Activated naive CD4-positive, alpha-beta T cell treated with anti-CD3 and anti-CD28 coated beads, Interleukin-2, amount 10 ng/mL, durations not matched to agents 7 days and 5 days (primary cell): ENCODE results near the gene CCDC187.
A peak's percentile ranks its signal among the peaks of the same experiment; 100 is the strongest.
"Not testable (repeated sequence)": the region's sequence is repeated elsewhere in the genome, so short reads cannot be mapped to it uniquely, and the experiment has no call there.

Source experiments
- CTCF ChIA-PET: fragments of 350-600 bp; sonication (Branson Sonifier 250); formaldehyde crosslinking; loops from one replicate; lab custom pipeline; 2021; ENCODE audit warnings: antibody characterized with exemption; lab: Charles Lee
- DNase-seq: peaks from one replicate; pipeline ENCODE4 v3.0.0-alpha.2; 2020
- H3K27ac Mint-ChIP-seq: one replicate; pipeline ENCODE4 v1.8.0; 2021; ENCODE audit warnings: mild to moderate bottlenecking, moderate library complexity, mixed read lengths
- H3K27me3 Mint-ChIP-seq: one replicate; pipeline ENCODE4 v1.8.0; 2021; ENCODE audit warnings: mild to moderate bottlenecking, mixed read lengths
- H3K36me3 Mint-ChIP-seq: one replicate; pipeline ENCODE4 v1.8.0; 2021; ENCODE audit warnings: mixed read lengths
- H3K4me1 Mint-ChIP-seq: one replicate; pipeline ENCODE4 v1.8.0; 2021; ENCODE audit warnings: mixed read lengths
- H3K4me3 Mint-ChIP-seq: one replicate; pipeline ENCODE4 v1.8.0; 2021; ENCODE audit warnings: mild to moderate bottlenecking, moderate library complexity, mixed read lengths
- H3K9me3 Mint-ChIP-seq: one replicate; pipeline ENCODE4 v1.8.0; 2021; ENCODE audit warnings: mixed read lengths

Gene CCDC187

DNA sequence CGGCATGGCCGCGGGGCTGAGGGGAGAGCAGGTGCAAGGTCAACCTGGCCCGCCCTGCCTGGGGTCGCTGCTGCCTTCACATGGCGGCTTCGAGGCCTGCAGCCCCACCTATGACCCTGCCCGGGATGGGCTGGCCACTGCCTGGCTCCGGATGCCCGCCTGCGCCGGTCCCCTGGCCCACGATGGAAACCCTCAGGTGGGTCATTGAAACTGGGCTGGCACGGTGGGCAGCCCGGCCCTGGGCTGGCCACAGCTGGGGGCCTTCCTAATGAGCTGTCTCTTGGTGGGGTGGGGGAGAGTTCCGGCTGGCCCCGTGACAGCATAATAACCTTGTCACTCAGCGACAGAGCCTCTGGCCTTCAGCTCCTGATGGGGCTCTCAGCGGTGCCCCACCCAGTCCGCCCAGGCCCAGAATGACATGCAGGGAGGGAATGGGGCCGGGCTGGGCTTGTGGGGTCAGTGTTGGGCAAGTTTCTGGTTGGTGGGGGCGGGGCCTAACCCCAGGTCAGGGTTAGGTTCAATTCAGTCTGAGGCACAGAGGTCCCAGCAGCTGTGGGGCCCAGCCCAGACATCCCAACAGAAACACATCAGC lies at the start of gene CCDC187:
CCDC187 (minus strand) TSS at position 270 of the 592 bp plus-strand sequence; CDS start at position 6, 264 bp downstream.
- CTCF ChIA-PET: no interaction called here
- H3K4me3 Mint-ChIP-seq: no peak within 1 kb of the TSS

DNA sequence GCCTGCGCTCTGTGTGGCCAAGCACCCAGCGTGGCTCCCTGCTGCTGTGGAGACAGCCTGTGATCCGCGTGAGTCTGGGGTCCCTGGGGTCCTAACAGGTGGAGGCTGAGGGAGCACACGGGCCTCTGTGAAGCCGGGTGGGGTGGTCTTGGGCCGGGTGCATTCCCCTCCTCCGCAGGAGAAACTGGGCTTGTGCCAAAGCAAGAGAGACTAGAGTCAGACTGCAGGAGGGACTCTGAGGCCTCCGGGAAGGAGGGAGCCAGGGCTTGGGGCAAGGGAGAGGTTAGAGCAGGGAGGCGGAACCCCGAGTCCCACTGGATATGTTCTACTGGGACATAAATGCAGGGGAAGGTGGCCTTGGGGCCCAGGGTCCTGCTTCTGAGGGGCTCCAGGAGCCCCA lies 49.2 kb upstream of the CCDC187 start:
- H3K4me1 Mint-ChIP-seq: no peaks in the 10 kb centered on the region
- no peaks in the 10 kb centered on the region for H3K27me3 Mint-ChIP-seq
- CTCF ChIA-PET: no interaction called here
- no peaks in the 10 kb centered on the region for H3K9me3 Mint-ChIP-seq
- H3K4me3 Mint-ChIP-seq: no peak overlapping the region
- no peaks in the 10 kb centered on the region for H3K36me3 Mint-ChIP-seq
- no peak overlapping the region for H3K27ac Mint-ChIP-seq
- no peak for DNase-seq

More for the DNA sequence above, at the start of gene CCDC187:
- H3K27me3 Mint-ChIP-seq: peaks cover 6% of the 10 kb centered on the region
- no peak for DNase-seq
- no peak within 1 kb of the TSS for H3K27ac Mint-ChIP-seq
- no peaks in the 10 kb centered on the region for H3K9me3 Mint-ChIP-seq
- no peaks in the 10 kb centered on the region for H3K4me1 Mint-ChIP-seq
- H3K36me3 Mint-ChIP-seq: no peaks in the 10 kb centered on the region

DNA sequence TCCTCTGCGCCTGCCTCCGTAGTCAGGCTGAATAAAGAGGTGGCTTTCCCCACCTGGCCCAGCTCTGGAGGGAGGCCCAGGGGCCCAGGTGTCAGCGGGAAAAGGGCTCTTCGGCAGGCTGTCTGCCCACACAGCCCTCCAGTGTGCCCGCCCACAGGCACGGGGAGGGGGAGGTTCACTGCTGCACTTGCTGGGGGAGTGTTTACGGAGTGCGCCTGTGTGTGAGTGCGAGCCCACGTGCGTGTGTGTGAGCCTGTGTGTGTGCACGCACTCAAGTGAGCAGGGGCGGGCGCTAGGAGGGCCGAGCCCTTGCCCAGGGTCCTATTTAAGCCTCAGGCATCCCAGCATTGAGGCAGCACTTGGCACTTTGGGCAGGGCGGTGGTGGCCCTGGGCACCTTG lies 48.8 kb upstream of the CCDC187 start:
- H3K4me3 Mint-ChIP-seq: no peak overlapping the region
- H3K9me3 Mint-ChIP-seq: no peaks in the 10 kb centered on the region
- CTCF ChIA-PET: no interaction called here
- no peaks in the 10 kb centered on the region for H3K27me3 Mint-ChIP-seq
- no peak overlapping the region for H3K27ac Mint-ChIP-seq
- H3K4me1 Mint-ChIP-seq: no peaks in the 10 kb centered on the region
- DNase-seq: no peak
- H3K36me3 Mint-ChIP-seq: no peaks in the 10 kb centered on the region

DNA sequence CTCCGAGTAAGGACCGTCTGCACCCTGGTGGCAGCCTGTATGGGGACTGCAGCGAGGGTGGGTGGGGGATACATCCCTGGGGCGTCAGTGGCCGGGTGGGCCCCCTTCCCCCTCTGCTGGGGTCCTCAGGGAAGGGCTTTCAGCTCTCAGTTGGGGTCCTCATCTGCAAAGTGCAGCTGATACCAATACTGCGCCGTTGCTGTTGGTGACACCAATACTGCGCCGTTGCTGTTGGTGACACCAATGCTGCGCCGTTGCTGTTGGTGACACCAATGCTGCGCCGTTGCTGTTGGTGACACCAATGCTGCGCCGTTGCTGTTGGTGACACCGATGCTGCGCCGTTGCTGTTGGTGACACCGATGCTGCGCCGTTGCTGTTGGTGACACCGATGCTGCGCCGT lies 48.0 kb upstream of the CCDC187 start:
- H3K36me3 Mint-ChIP-seq, H3K4me1 Mint-ChIP-seq: not testable (repeated sequence)

DNA sequence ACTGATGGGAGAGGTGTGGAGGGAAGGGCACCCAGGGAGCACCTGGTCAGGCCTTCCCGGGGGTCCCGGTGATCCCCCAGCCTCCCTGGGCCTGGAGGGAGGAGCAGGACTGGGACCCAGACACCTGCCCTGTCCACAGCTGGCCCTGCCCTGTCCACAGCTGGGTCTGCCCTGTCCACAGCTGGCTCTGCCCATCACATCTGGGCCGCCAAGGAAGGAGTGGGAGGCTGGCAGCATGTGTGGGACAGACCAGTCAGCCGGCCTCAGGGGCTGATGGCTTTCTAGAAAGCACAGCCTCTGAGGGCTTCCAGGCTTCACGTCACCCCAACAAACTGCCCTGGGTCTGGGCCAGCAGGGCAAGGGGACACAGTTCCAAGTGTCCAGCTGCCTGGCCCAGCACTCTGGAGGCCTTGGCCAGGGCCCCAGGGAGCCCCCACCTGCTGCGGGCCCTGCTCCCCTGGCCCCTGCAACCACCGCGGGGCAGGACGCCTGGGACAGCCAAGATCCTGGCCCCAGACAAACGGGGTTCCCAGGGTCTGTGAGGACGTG lies 47.4 kb upstream of the CCDC187 start:
- CTCF ChIA-PET: no interaction called here
- H3K27ac Mint-ChIP-seq: no peak overlapping the region

More for the DNA sequence above, 48.0 kb upstream of the CCDC187 start:
- H3K9me3 Mint-ChIP-seq, H3K27me3 Mint-ChIP-seq, H3K27ac Mint-ChIP-seq, CTCF ChIA-PET: not testable (repeated sequence)
- DNase-seq: peak; percentile 43
- peak overlapping the region; percentile 44 for H3K4me3 Mint-ChIP-seq

DNA sequence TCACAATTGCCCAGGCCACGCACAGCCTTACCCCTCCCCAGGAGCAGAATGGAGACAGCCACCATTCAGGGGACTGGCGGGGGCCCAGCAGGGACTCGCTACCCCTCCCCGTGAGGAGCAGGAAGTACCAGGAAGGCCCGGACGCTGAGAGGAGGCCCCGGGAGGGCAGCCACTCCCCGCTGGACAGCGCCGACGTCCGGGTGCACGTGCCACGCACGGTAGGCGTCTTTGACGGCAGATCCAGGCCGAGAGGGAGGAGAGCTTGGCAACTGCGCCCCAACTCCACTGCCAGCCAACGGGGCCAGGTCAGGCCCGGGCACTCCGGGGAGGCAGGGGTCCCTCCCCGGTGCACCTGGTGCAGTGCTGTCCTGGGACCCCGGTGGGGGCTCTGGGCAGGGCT lies 45.7 kb upstream of the CCDC187 start:
- CTCF ChIA-PET: no interaction called here
- Mint-ChIP-seq H3K9me3 (no peaks in the 10 kb centered on the region), H3K36me3 (no peaks in the 10 kb centered on the region), H3K27ac (no peak overlapping the region), H3K4me1 (no peaks in the 10 kb centered on the region), H3K4me3 (no peak overlapping the region), H3K27me3 (no peaks in the 10 kb centered on the region)
- no peak for DNase-seq

More for the DNA sequence above, 47.4 kb upstream of the CCDC187 start:
- no peak for DNase-seq
- Mint-ChIP-seq H3K27me3 (no peaks in the 10 kb centered on the region), H3K9me3 (no peaks in the 10 kb centered on the region), H3K4me1 (no peaks in the 10 kb centered on the region), H3K36me3 (no peaks in the 10 kb centered on the region), H3K4me3 (no peak overlapping the region)

DNA sequence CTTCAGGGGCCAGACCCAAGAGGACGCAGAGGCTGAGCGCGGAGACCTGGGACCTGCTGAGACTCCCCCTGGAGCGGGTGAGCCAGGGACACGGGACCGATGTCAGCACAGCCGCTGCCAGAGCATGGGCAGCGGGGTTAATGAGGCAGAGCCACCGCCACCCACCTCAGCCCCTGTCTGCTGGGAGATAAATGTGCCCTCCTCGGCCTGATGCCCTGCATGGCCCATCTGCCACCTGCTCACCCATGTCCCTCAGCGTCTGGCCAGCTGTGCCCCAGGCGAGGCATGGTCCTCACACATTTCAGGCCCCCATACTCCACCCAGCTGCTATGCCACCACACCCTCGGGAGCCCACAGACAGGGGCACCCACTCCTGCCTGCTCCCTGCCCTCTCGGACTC lies 44.8 kb upstream of the CCDC187 start:
- Mint-ChIP-seq H3K9me3 (no peaks in the 10 kb centered on the region), H3K27ac (no peak overlapping the region), H3K4me3 (no peak overlapping the region), H3K4me1 (no peaks in the 10 kb centered on the region), H3K36me3 (no peaks in the 10 kb centered on the region), H3K27me3 (no peaks in the 10 kb centered on the region)
- CTCF ChIA-PET: no interaction called here
- DNase-seq: no peak

DNA sequence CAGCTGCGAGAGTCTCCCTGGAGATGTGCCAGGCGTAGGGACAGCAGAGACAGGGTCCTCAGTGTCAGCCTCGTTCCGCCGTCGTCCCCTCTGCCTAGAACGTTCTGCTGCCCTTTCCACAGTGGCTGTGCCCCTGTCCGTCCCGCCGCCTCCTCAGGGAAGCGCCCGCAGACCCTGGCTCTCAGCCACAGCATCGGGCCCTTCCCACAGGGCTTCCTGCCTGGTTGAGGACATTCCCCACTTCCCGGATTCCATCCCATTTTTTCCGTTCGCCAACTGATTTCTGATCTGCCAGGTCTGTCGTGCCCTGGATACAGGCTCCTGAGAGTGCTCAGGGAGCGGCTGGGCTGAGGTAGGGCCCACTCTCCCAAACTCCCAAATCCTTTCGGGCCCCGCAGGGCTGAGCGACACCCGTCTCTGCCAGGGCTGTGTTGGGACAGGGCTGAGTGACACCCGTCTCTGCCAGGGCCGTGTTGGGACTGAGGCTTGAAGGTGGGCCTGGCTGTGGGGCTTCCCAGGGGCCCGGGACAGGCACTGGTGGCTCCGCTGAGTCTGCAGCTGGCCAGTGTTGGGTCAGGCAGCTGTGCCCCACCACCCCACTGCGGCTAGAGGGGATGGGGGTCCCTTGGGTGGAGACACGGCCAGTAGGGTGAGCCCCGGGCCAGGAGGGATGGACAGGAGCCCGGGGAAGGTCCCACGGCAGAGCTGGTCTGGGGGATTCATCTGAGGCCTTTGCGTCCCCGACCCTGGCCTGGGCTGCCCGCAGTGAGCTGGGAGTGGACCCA lies 43.8 kb upstream of the CCDC187 start:
- Mint-ChIP-seq H3K27me3 (no peaks in the 10 kb centered on the region), H3K27ac (no peak overlapping the region), H3K9me3 (no peaks in the 10 kb centered on the region), H3K36me3 (no peaks in the 10 kb centered on the region), H3K4me1 (peaks cover 2% of the 10 kb centered on the region), H3K4me3 (no peak overlapping the region)
- CTCF ChIA-PET: no interaction called here
- no peak for DNase-seq

DNA sequence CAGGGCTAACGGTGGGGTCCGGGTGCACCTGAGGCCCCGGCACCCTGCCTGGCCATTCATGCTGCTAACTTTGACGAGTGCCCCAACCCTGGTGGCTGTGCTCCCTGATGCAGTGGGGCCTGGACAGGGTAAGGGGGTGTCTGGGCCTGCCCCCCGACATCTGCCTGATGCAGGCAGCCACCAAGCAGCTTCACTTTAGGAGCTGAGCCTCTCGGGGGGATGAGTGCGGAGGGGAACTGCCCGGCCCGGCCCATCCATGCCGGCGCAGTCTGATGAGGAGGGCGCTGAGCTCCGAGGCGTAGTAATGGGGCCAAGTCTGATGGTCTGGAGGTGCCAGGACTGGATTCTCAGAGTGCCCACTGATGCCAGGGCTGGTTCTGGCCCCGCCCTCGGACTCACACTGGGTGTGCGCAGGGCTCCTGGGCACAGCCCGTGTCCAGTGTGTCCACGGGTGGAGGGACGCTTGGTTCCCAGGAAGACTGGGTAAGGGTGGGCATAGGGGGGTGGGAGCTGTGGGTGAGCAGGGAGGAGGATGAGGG lies 43.1 kb upstream of the CCDC187 start:
- no peaks in the 10 kb centered on the region for H3K9me3 Mint-ChIP-seq
- DNase-seq: no peak
- CTCF ChIA-PET: no interaction called here
- peaks cover 2% of the 10 kb centered on the region for H3K4me1 Mint-ChIP-seq
- no peak overlapping the region for H3K4me3 Mint-ChIP-seq
- H3K27ac Mint-ChIP-seq: no peak overlapping the region
- H3K27me3 Mint-ChIP-seq: no peaks in the 10 kb centered on the region
- H3K36me3 Mint-ChIP-seq: no peaks in the 10 kb centered on the region

DNA sequence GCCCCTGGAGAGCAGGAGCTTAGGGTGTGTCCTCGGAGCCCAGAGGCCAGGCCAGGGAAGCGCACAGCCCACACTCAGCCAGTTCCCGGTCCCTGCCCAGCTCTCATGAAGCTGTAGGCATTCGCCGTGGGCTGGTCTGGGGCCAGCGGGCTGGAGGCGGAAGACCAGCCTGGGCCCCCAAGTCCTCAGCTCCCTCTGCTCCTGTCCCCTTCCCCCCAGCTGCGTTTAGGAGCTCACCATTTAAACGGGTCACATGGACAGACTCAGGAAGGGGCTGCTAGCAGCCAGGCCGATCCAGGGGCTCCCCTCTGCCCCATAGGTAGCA lies 42.2 kb upstream of the CCDC187 start:
- no peak for DNase-seq
- CTCF ChIA-PET: no interaction called here
- no peak overlapping the region for H3K27ac Mint-ChIP-seq
- H3K4me1 Mint-ChIP-seq: peaks cover 2% of the 10 kb centered on the region
- no peaks in the 10 kb centered on the region for H3K27me3 Mint-ChIP-seq
- H3K36me3 Mint-ChIP-seq: no peaks in the 10 kb centered on the region
- no peak overlapping the region for H3K4me3 Mint-ChIP-seq
- no peaks in the 10 kb centered on the region for H3K9me3 Mint-ChIP-seq

DNA sequence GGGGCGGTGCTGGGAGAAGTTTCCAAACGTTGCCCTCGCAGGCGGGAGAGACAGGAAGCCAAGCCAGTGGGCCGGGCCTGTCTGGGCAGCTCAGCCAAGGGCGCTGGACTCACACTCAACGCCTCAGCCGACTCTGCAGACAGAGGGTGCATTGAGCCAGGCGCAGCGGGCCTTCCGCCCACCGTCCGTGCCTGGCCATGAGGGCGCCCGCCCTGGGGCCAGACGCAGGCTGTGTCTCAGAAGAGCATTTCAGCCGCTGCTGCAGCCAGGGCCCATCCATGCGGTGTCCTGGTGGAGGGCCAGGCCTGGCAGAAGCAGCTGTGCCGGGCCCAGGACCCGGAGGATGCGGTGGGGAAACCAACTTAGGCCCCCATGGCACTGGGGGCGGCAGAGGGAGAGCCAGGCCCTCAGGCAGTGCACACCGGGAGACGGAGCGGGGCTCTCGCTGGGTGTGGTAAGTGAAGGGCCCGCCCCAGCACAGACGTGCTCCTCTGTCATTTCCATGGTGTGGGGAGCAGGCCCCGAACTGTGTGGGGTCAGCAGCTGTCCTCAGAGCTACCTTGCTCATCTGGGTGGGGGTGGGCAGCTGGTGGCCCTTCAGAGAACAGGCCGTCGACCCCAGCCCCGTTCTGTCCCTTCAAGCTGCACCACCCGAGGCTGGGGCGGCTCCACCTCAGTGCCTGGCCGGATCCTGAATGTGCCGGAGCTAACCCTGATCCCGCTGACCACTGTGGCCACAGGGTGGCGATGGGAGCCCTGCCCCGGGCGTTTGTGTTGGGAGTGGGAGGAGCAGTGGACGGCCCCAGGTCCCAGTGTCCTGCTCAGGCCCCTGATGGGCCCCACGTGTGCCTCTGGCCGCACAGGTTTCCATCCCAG lies 41.6 kb upstream of the CCDC187 start:
- H3K4me3 Mint-ChIP-seq: no peak overlapping the region
- no peaks in the 10 kb centered on the region for H3K9me3 Mint-ChIP-seq
- peaks cover 2% of the 10 kb centered on the region for H3K4me1 Mint-ChIP-seq
- no peak for DNase-seq
- CTCF ChIA-PET: no interaction called here
- H3K27ac Mint-ChIP-seq: no peak overlapping the region
- no peaks in the 10 kb centered on the region for H3K27me3 Mint-ChIP-seq
- no peaks in the 10 kb centered on the region for H3K36me3 Mint-ChIP-seq

DNA sequence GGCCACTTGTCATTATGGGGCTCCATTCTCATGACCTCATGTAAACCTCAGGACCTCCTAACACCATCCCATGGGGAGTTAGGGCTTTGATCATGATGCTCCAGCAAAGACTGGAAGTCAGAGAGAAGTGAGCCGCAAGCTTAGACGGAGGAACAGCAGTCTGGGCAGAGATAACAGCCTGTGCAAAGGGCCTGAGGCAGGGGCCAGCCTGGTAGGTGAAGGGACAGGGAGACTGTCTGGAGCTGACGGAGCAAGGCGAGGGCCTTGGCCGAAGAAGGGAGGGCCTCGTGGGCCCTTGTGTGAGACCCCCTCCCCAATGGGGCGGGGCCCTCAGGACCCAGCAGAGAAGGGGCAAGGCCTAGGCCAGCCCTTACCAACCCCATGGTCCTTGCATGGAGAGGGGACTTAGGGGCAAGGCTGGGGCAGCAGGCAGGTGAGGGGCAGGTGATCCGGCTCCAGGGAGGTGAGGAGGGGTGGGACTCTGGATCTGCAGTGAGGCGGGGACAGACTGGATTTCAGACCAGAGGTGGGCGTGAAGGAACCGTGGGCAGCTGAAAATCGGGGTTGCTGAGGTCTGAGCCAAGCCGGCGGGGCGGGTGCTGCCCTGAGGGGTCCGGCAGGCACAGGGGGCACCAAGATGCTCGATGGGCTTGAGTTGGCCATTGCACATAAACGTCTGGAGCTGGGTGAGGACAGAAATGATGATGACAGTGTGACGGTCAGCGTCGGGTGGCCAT lies 40.8 kb upstream of the CCDC187 start:
- H3K36me3 Mint-ChIP-seq: no peaks in the 10 kb centered on the region
- H3K4me1 Mint-ChIP-seq: peaks cover 2% of the 10 kb centered on the region
- CTCF ChIA-PET: no interaction called here
- no peaks in the 10 kb centered on the region for H3K9me3 Mint-ChIP-seq
- no peaks in the 10 kb centered on the region for H3K27me3 Mint-ChIP-seq
- no peak overlapping the region for H3K27ac Mint-ChIP-seq
- no peak for DNase-seq
- H3K4me3 Mint-ChIP-seq: no peak overlapping the region

DNA sequence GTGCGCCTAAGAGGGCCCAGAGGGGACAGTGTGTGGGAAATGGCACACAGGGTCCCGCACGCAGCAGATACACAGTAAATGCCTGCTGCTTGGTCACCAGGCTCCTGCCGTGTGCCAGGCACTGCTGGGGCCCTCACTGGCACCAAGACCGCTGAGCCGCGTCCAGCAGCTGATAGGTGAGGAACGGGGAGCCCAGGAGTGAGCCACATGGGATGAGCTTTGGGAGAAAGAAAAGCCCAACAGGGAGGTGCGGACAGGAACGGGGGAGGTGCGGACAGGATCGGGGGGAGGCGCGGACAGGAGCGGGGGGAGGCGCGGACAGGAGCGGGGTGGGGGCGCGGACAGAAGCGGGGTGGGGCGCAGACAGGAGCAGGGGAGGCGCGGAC lies 40.0 kb upstream of the CCDC187 start:
- no peak for DNase-seq
- CTCF ChIA-PET: no interaction called here
- no peaks in the 10 kb centered on the region for H3K9me3 Mint-ChIP-seq
- peaks cover 2% of the 10 kb centered on the region for H3K4me1 Mint-ChIP-seq
- H3K27ac Mint-ChIP-seq: no peak overlapping the region
- no peaks in the 10 kb centered on the region for H3K36me3 Mint-ChIP-seq
- no peaks in the 10 kb centered on the region for H3K27me3 Mint-ChIP-seq
- no peak overlapping the region for H3K4me3 Mint-ChIP-seq
